Adrenal gland (tissue), 5 donors: ENCODE data around the gene KIF1A.

Experiments used
- POLR2A ChIP-seq, 2 donors: fragments of 450-650 bp; IDR thresholded peaks; one replicate each; pipeline ENCODE4 v1.6.1; 2017; ENCODE audit warnings: antibody characterized with exemption in 2 of 2, mild to moderate bottlenecking in 2 of 2, moderate library complexity in 1 of 2
- TF ChIP-seq, protein P1 (sequence below), 6 experiments: fragments of 450-650 bp in 4 of 6; fragments of 200-600 bp in 2 of 6; sonication (generic) in 1 of 6; IDR thresholded peaks; 1 replicate in 5 of 6; 2 replicates in 1 of 6; pipeline versions ENCODE4 v1.5.1 to v1.8.0; 2016 to 2021; ENCODE audit warnings: antibody characterized with exemption in 6 of 6, mild to moderate bottlenecking in 2 of 6, moderate library complexity in 1 of 6
- donor health status: DM: no; HTN: no; CAD: no.

DNA sequence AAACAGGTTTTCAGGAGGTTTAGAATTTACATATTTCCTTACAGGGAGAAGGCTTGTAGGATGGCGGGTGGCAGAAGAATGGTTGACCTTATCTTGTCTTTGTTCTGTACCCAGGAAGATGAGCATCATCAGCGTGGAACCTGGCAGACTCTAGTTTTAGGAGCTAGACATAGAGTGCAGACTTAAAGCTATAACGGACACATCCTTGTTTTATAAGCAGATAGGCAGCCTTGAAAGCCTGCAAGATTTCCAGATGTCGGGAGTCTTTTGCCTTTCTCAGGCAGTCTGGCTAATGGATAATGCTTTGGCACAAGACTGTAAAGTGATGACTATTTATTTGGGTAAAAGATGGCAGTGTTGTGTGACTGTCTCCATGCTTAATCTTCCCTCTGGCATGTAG, 149.1 kb downstream of the KIF1A start:
- TF ChIP-seq, protein P1, sequence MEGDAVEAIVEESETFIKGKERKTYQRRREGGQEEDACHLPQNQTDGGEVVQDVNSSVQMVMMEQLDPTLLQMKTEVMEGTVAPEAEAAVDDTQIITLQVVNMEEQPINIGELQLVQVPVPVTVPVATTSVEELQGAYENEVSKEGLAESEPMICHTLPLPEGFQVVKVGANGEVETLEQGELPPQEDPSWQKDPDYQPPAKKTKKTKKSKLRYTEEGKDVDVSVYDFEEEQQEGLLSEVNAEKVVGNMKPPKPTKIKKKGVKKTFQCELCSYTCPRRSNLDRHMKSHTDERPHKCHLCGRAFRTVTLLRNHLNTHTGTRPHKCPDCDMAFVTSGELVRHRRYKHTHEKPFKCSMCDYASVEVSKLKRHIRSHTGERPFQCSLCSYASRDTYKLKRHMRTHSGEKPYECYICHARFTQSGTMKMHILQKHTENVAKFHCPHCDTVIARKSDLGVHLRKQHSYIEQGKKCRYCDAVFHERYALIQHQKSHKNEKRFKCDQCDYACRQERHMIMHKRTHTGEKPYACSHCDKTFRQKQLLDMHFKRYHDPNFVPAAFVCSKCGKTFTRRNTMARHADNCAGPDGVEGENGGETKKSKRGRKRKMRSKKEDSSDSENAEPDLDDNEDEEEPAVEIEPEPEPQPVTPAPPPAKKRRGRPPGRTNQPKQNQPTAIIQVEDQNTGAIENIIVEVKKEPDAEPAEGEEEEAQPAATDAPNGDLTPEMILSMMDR (IDR thresholded peaks at IDR 0.05), result no peak
- no peak for TF ChIP-seq POLR2A (IDR thresholded peaks at IDR 0.05)
